K562 (cell line): Measurements from ENCODE around the gene ACTL8. TPM values are rescaled to one million over a fixed set of nuclear protein-coding genes. Genes with fewer than 3 reads are reported as not detected.

ENCODE experiments used
- ATAC-seq: fragments of 200-7000 bp; cut with Tn5 transposase; 3 replicates; pipeline ENCODE4 v1.9.1; 2020; ENCODE audit warnings: moderate library complexity
- BruUV-seq: library from RNA; stranded (reverse); fragments of 400-500 nt; replicated peaks from 2 replicates; lab custom pipeline; 2021; lab: Mats Ljungman, UMichigan
- CTCF ChIA-PET: fragments of 300-600 bp; formaldehyde crosslinking; extraction: SDS; loops from one replicate; lab custom pipeline; 2021; ENCODE audit warnings: low intra/inter-chr PET ratio; lab: Yijun Ruan, JAX
- POLR2A ChIA-PET: fragments of 300-600, 350-650 bp; sonication (Branson Sonifier 250); formaldehyde crosslinking; extraction: SDS; loops from one replicate; lab custom pipeline; 2021; ENCODE audit warnings: antibody characterized with exemption, inconsistent platforms; lab: Yijun Ruan, JAX
- DNase-seq, 4 experiments: peaks; one replicate each; pipeline versions ENCODE4 v3.0.0 to v3.0.0-alpha.2; 2011 to 2018; ENCODE audit warnings: low spot score in 3 of 4, mixed read lengths in 3 of 4; ENCODE audit errors: extremely low read depth in 1 of 4
- FAIRE-seq: peaks from 2 replicates; lab custom pipeline; 2011; peaks lifted over from hg19 to GRCh38; lab: Jason Lieb, UNC
- H2AFZ ChIP-seq: 2 replicates; pipeline ENCODE4 v1.6.0; 2011; ENCODE audit warnings: low read depth, low read length, control low read depth, inconsistent platforms
- H3K27ac ChIP-seq: fragments of 200-600 bp; 3 replicates; pipeline ENCODE4 v1.8.0; 2011; ENCODE audit warnings: low read depth, mild to moderate bottlenecking, control low read depth, inconsistent platforms, low read length, moderate library complexity, mixed read lengths; ENCODE audit errors: extremely low read depth
- H3K27me3 ChIP-seq, 2 experiments: fragments of 300-600 bp in 1 of 2; 2 replicates in 1 of 2; 3 replicates in 1 of 2; pipeline versions ENCODE4 v1.6.0 to v1.8.0; 2011; ENCODE audit warnings: inconsistent platforms in 2 of 2, low read length in 2 of 2, mild to moderate bottlenecking in 1 of 2, mixed read lengths in 1 of 2, moderate library complexity in 1 of 2; ENCODE audit not compliant: control insufficient read depth in 2 of 2, insufficient read depth in 2 of 2
- H3K36me3 ChIP-seq: fragments of 300-600 bp; 3 replicates; pipeline ENCODE4 v1.8.0; 2011; ENCODE audit warnings: mild to moderate bottlenecking, low read length, inconsistent platforms; ENCODE audit not compliant: control insufficient read depth, insufficient read depth
- H3K4me1 ChIP-seq, 2 experiments: fragments of 200-600 bp in 1 of 2; replicated peaks in 1 of 2; 2 replicates in 1 of 2; 3 replicates in 1 of 2; pipeline versions ENCODE4 v1.5.1 to v1.8.0; 2011; ENCODE audit warnings: inconsistent platforms in 2 of 2, low read length in 2 of 2, mild to moderate bottlenecking in 1 of 2, mixed read lengths in 1 of 2, moderate library complexity in 1 of 2; ENCODE audit not compliant: control insufficient read depth in 2 of 2, insufficient read depth in 2 of 2
- H3K4me2 ChIP-seq: 2 replicates; pipeline ENCODE4 v1.6.1; 2011; ENCODE audit warnings: low read length, control low read depth, inconsistent platforms, mixed read lengths; ENCODE audit not compliant: insufficient read depth
- H3K4me3 ChIP-seq: fragments of 200-600 bp; sonication (generic), shearing (Covaris generic); 2 replicates; pipeline ENCODE4 v1.5.1; 2016; ENCODE audit warnings: control low read depth, inconsistent platforms
- H3K79me2 ChIP-seq: fragments of 200-600 bp; 3 replicates; pipeline ENCODE4 v1.8.0; 2011; ENCODE audit warnings: low read length, inconsistent platforms; ENCODE audit not compliant: control insufficient read depth, insufficient read depth
- H3K9ac ChIP-seq, 2 experiments: 2 replicates each; pipeline versions ENCODE4 v1.6.0 to v1.6.1; 2011; ENCODE audit warnings: low read depth in 2 of 2, low read length in 2 of 2, control low read depth in 1 of 2, inconsistent platforms in 1 of 2, mild to moderate bottlenecking in 1 of 2, mixed read lengths in 1 of 2; ENCODE audit not compliant: insufficient read depth in 1 of 2
- H3K9me1 ChIP-seq: one replicate; pipeline ENCODE4 v1.6.0; 2011; ENCODE audit warnings: inconsistent platforms, mild to moderate bottlenecking, low read length, moderate library complexity; ENCODE audit not compliant: control insufficient read depth, insufficient read depth
- H3K9me3 ChIP-seq: replicated peaks from 2 replicates; pipeline ENCODE4 v1.5.1; 2011; ENCODE audit warnings: low read depth, low read length, inconsistent platforms; ENCODE audit not compliant: control insufficient read depth, insufficient read depth
- H4K20me1 ChIP-seq: replicated peaks from 2 replicates; pipeline ENCODE4 v1.6.1; 2011; ENCODE audit warnings: low read length, inconsistent platforms, mixed read lengths; ENCODE audit not compliant: control insufficient read depth, insufficient read depth
- BRD9 ChIP-seq: fragments of 450-650 bp; IDR thresholded peaks from 2 replicates; pipeline ENCODE4 v1.6.1; 2018; ENCODE audit warnings: low read depth; ENCODE audit not compliant: partially characterized antibody
- CBX5 ChIP-seq: IDR thresholded peaks from 2 replicates; pipeline ENCODE4 v1.6.1; 2014; ENCODE audit warnings: low read depth, borderline replicate concordance
- DACH1 ChIP-seq: fragments of 450-650 bp; IDR thresholded peaks from 2 replicates; pipeline ENCODE4 v1.6.1; 2018; ENCODE audit not compliant: partially characterized antibody
- E2F5 ChIP-seq: sonication (generic); formaldehyde crosslinking; IDR thresholded peaks from 2 replicates; pipeline ENCODE4 v1.8.0; 2022; ENCODE audit warnings: mild to moderate bottlenecking, missing genetic modification reagents
- FOXP4 ChIP-seq: sonication (generic); formaldehyde crosslinking; IDR thresholded peaks from 2 replicates; pipeline ENCODE4 v1.8.0; 2022; ENCODE audit warnings: mild to moderate bottlenecking, missing genetic modification reagents, borderline replicate concordance
- MTA3 ChIP-seq: fragments of 450-650 bp; formaldehyde crosslinking; IDR thresholded peaks from 2 replicates; pipeline ENCODE4 v1.6.1; 2017; ENCODE audit warnings: mild to moderate bottlenecking, borderline replicate concordance
- RB1 ChIP-seq: fragments of 450-650 bp; IDR thresholded peaks from 2 replicates; pipeline ENCODE4 v1.6.1; 2017; ENCODE audit warnings: low read depth, mild to moderate bottlenecking
- SMAD2 ChIP-seq: fragments of 150-350 bp; IDR thresholded peaks from 2 replicates; pipeline ENCODE4 v1.6.1; 2014; ENCODE audit warnings: low read depth, mild to moderate bottlenecking, low read length
- TAF15 ChIP-seq: fragments of 200-400 bp; formaldehyde crosslinking; IDR thresholded peaks from 2 replicates; pipeline ENCODE4 v1.6.1; 2017; ENCODE audit warnings: mild to moderate bottlenecking, low read depth, low read length, moderate library complexity
- TFE3 ChIP-seq: fragments of 450-650 bp; formaldehyde crosslinking; IDR thresholded peaks from 2 replicates; pipeline ENCODE4 v1.4.0; 2020; ENCODE audit warnings: mild to moderate bottlenecking, mixed read lengths
- THRAP3 ChIP-seq: fragments of 450-650 bp; IDR thresholded peaks from 2 replicates; pipeline ENCODE4 v1.6.1; 2016; ENCODE audit warnings: mild to moderate bottlenecking, inconsistent platforms, borderline replicate concordance
- YBX1 ChIP-seq: fragments of 450-650 bp; IDR thresholded peaks from 2 replicates; pipeline ENCODE4 v1.7.1; 2016; ENCODE audit warnings: mild to moderate bottlenecking
- ZNF324 ChIP-seq: fragments of 250-450 bp; sonication (Bioruptor Pico); IDR thresholded peaks from 2 replicates; pipeline ENCODE4 v1.4.0; 2020; ENCODE audit warnings: mild to moderate bottlenecking
- ZNF707 ChIP-seq: fragments of 250-450 bp; sonication (Bioruptor Pico); conservative IDR thresholded peaks from 2 replicates; pipeline ENCODE4 v1.8.0; 2022; ENCODE audit warnings: inconsistent platforms, mild to moderate bottlenecking, moderate library complexity
- WGBS: fragments of 100-300 bp; shearing (Covaris generic); methylation state at CpG from one replicate; pipeline ENCODE4 v1.1.6; 2016; ENCODE audit warnings: low coverage, mixed read lengths; ENCODE audit not compliant: insufficient coverage; ENCODE audit errors: missing lambda C conversion rate; 5-methylcytosine and 5-hydroxymethylcytosine counted together
- in situ Hi-C: fragments of 300-500 bp; cut with MboI; formaldehyde crosslinking; loops from 4 replicates; pipeline ENCODE4 v1.15.0; 2018; ENCODE audit warnings: inconsistent platforms, mixed read lengths
- intact Hi-C: fragments of 100-400 bp; cut with micrococcal nuclease; formaldehyde crosslinking; loops from 2 replicates; pipeline ENCODE4 v1.14.2; 2022
- polyA plus RNA-seq, 8 experiments: library from polyadenylated mRNA; depleted of rRNA in 4 of 8; stranded (reverse) in 5 of 8; unstranded in 3 of 8; fragments of >200 nt; fragmentation: Nextera tagmentation in 2 of 8; fragmentation: Illumina TruSeq in 1 of 8; extraction: Ambion mirVana in 2 of 8; extraction: Trizol in 1 of 8; gene quantifications; 2 replicates each; pipeline versions ENCODE4 v1.2.1 to v1.2.3, GENCODE V29; 2011 to 2014; ENCODE audit warnings: inconsistent platforms in 1 of 8, missing spikeins in 1 of 8
- total RNA-seq, 7 experiments: library from RNA; depleted of rRNA in 6 of 7; stranded (reverse); fragments of >200 nt in 6 of 7; fragmentation: Illumina TruSeq in 2 of 7; extraction: Trizol in 2 of 7; gene quantifications; 2 replicates each; pipeline versions ENCODE4 v1.2.1 to v1.2.3, GENCODE V29; 2011 to 2021; ENCODE audit warnings: low replicate concordance in 1 of 7
- TF ChIP-seq, protein P1 (sequence below): sonication (generic); formaldehyde crosslinking; IDR thresholded peaks from 2 replicates; pipeline ENCODE4 v1.9.0; 2022; ENCODE audit warnings: mild to moderate bottlenecking, missing genetic modification reagents
- TF ChIP-seq, protein P2 (sequence below): sonication (generic); formaldehyde crosslinking; IDR thresholded peaks from 2 replicates; pipeline ENCODE4 v1.8.0; 2022; ENCODE audit warnings: missing genetic modification reagents, mild to moderate bottlenecking, borderline replicate concordance

ACTL8 gene
- total and polyA plus RNA-seq, 9 of the 15 experiments (the other 6 are each of a cell fraction or from before 2014, with no cell fraction given), result 0.30 to 3.3 (median 1.6) TPM

GRCh38 chr1:17829579-17829978 lies 74.4 kb downstream of the ACTL8 start:
- Histone ChIP-seq H3K9me3 (no peaks in the 10 kb centered on the region), H3K36me3 (no peaks in the 10 kb centered on the region), H2AFZ (no peak overlapping the region), H3K4me3 (no peak overlapping the region), H3K27ac (no peak overlapping the region), H3K9me1 (peaks cover 3% of the 10 kb centered on the region), H3K79me2 (no peaks in the 10 kb centered on the region), H3K9ac (no peak overlapping the region), H3K27me3 (peaks cover 0 to 9% of the 10 kb centered on the region in 2 experiments; a peak in 1 of 5 replicates), H4K20me1 (peaks cover 14% of the 10 kb centered on the region; the same call in 1 of the 2 replicates), H3K4me1 (peaks cover 0 to 7% of the 10 kb centered on the region in 2 experiments; a peak in 1 of 5 replicates), H3K4me2 (no peak overlapping the region)
- no peak for FAIRE-seq
- no peak for ATAC-seq
- in situ Hi-C loops (loop anchor here (10.0 kb wide), 1 partner anchor 165 kb away; no protein-coding TSS in a partner anchor), intact Hi-C loops (loop anchor here (5.0 kb wide), 1 partner anchor 167 kb away; no protein-coding TSS in a partner anchor)
- ChIA-PET CTCF (no interaction called here), POLR2A (no interaction called here)
- no peak for TF ChIP-seq MTA3
- no peak for TF ChIP-seq FOXP4 (CRISPR knock-in tag)
- no peak for TF ChIP-seq DACH1
- no peak for TF ChIP-seq ZNF324
- TF ChIP-seq CBX5, result no peak
- TF ChIP-seq ZNF707, result no peak
- no peak for TF ChIP-seq TFE3 (CRISPR knock-in tag)
- TF ChIP-seq E2F5 (CRISPR knock-in tag), result no peak
- TF ChIP-seq, protein P1, sequence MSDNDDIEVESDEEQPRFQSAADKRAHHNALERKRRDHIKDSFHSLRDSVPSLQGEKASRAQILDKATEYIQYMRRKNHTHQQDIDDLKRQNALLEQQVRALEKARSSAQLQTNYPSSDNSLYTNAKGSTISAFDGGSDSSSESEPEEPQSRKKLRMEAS (CRISPR knock-in tag), result no peak
- TF ChIP-seq SMAD2, result no peak
- no peak for TF ChIP-seq RB1
- no peak for TF ChIP-seq YBX1
- TF ChIP-seq, protein P2, sequence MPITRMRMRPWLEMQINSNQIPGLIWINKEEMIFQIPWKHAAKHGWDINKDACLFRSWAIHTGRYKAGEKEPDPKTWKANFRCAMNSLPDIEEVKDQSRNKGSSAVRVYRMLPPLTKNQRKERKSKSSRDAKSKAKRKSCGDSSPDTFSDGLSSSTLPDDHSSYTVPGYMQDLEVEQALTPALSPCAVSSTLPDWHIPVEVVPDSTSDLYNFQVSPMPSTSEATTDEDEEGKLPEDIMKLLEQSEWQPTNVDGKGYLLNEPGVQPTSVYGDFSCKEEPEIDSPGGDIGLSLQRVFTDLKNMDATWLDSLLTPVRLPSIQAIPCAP, result no peak
- TF ChIP-seq TAF15, result no peak
- no peak for TF ChIP-seq THRAP3
- no peak for TF ChIP-seq BRD9
- 0% methylated on average over 5 of the region's 6 CpGs for WGBS
- DNase-seq, result no peak
- BruUV-seq, result no TSS peak
